Activated T-helper 1 cell treated with anti-CD3 and anti-CD28 coated beads, Interleukin-12 subunit alpha, Interleukin-12 subunit beta, Interleukin-2, Interleukin-4 antibody, amounts not matched to agents 30 ng/mL and 10 ng/mL and 1 ng/mL, durations not matched to agents 14 hours and 24 hours and 36 hours (primary cell): ENCODE measurements around the gene PAFAH2. TPM values are rescaled to one million over a fixed set of nuclear protein-coding genes. Genes with fewer than 3 reads are reported as not detected.

ENCODE experiments used
- DNase-seq: peaks from one replicate; pipeline ENCODE4 v3.0.0; 2021; ENCODE audit warnings: low spot score
- H3K27ac Mint-ChIP-seq: one replicate; pipeline ENCODE4 v1.8.0; 2021; ENCODE audit warnings: mild to moderate bottlenecking, mixed read lengths
- H3K27me3 Mint-ChIP-seq: one replicate; pipeline ENCODE4 v1.8.0; 2022; ENCODE audit warnings: mild to moderate bottlenecking, moderate library complexity, mixed read lengths; ENCODE audit not compliant: insufficient read depth
- H3K36me3 Mint-ChIP-seq: one replicate; pipeline ENCODE4 v1.8.0; 2021; ENCODE audit warnings: low read depth, mixed read lengths
- H3K4me1 Mint-ChIP-seq: one replicate; pipeline ENCODE4 v1.8.0; 2021; ENCODE audit warnings: low read depth, mixed read lengths
- H3K4me3 Mint-ChIP-seq: one replicate; pipeline ENCODE4 v1.8.0; 2021; ENCODE audit warnings: mild to moderate bottlenecking, moderate library complexity, mixed read lengths
- H3K9me3 Mint-ChIP-seq: one replicate; pipeline ENCODE4 v1.8.0; 2021; ENCODE audit warnings: mixed read lengths
- intact Hi-C: fragments of 100-400 bp; cut with micrococcal nuclease; formaldehyde crosslinking; loops from one replicate; pipeline ENCODE4 v1.15.1; 2024
- total RNA-seq: library from RNA; stranded (reverse); gene quantifications from 2 replicates; pipeline ENCODE4 v1.2.3, GENCODE V29; 2022

PAFAH2 gene
- total RNA-seq, 1 donor from 2014 or later, result 8.0 TPM

GRCh38 chr1:26027716-26028489, 30.0 kb upstream of the PAFAH2 start:
- H3K9me3 Mint-ChIP-seq, result no peaks in the 10 kb centered on the region
- DNase-seq, result no peak

GRCh38 chr1:26025517-26025916, 27.7 kb upstream of the PAFAH2 start:
- intact Hi-C loops, result no loop called here
- no peak for DNase-seq

More at GRCh38 chr1:26027716-26028489, 30.0 kb upstream of the PAFAH2 start:
- no peak overlapping the region for H3K27ac Mint-ChIP-seq
- intact Hi-C loops, result no loop called here
- no peaks in the 10 kb centered on the region for H3K36me3 Mint-ChIP-seq
- no peak overlapping the region for H3K4me3 Mint-ChIP-seq
- H3K27me3 Mint-ChIP-seq, result peaks cover 10% of the 10 kb centered on the region
- H3K4me1 Mint-ChIP-seq, result peaks cover 5% of the 10 kb centered on the region

GRCh38 chr1:26025060-26025459, 27.2 kb upstream of the PAFAH2 start:
- no peaks in the 10 kb centered on the region for H3K9me3 Mint-ChIP-seq
- intact Hi-C loops, result no loop called here
- H3K27ac Mint-ChIP-seq, result no peak overlapping the region
- no peak for DNase-seq
- H3K4me1 Mint-ChIP-seq, result peaks cover 9% of the 10 kb centered on the region
- H3K4me3 Mint-ChIP-seq, result no peak overlapping the region
- H3K27me3 Mint-ChIP-seq, result peaks cover 10% of the 10 kb centered on the region
- H3K36me3 Mint-ChIP-seq, result no peaks in the 10 kb centered on the region

More at GRCh38 chr1:26025517-26025916, 27.7 kb upstream of the PAFAH2 start:
- Mint-ChIP-seq H3K36me3 (no peaks in the 10 kb centered on the region), H3K4me1 (peaks cover 5% of the 10 kb centered on the region), H3K27ac (no peak overlapping the region), H3K27me3 (peaks cover 6% of the 10 kb centered on the region), H3K4me3 (no peak overlapping the region), H3K9me3 (no peaks in the 10 kb centered on the region)

- H3K27me3 Mint-ChIP-seq, result peaks cover 8% of the 10 kb centered on the region
- intact Hi-C loops, result no loop called here
- H3K4me1 Mint-ChIP-seq, result peaks cover 16% of the 10 kb centered on the region
- H3K9me3 Mint-ChIP-seq, result no peaks in the 10 kb centered on the region
- no peaks in the 10 kb centered on the region for H3K36me3 Mint-ChIP-seq
- no peak overlapping the region for H3K27ac Mint-ChIP-seq
- no peak overlapping the region for H3K4me3 Mint-ChIP-seq
- DNase-seq, result no peak
These were observed 26.0 kb upstream of the PAFAH2 start for GRCh38 chr1:26023826-26024225.

- H3K27ac Mint-ChIP-seq, result no peak overlapping the region
- no peak overlapping the region for H3K4me3 Mint-ChIP-seq
- H3K27me3 Mint-ChIP-seq, result peaks cover 13% of the 10 kb centered on the region
- no peaks in the 10 kb centered on the region for H3K36me3 Mint-ChIP-seq
- H3K9me3 Mint-ChIP-seq, result no peaks in the 10 kb centered on the region
- DNase-seq, result no peak
- intact Hi-C loops, result no loop called here
- peaks cover 16% of the 10 kb centered on the region for H3K4me1 Mint-ChIP-seq
These were observed 25.1 kb upstream of the PAFAH2 start for GRCh38 chr1:26023009-26023408.

GRCh38 chr1:26022404-26022779, 24.5 kb upstream of the PAFAH2 start:
- Mint-ChIP-seq H3K4me3 (no peak overlapping the region), H3K9me3 (no peaks in the 10 kb centered on the region), H3K27ac (no peak overlapping the region), H3K27me3 (peaks cover 13% of the 10 kb centered on the region), H3K36me3 (no peaks in the 10 kb centered on the region), H3K4me1 (peaks cover 11% of the 10 kb centered on the region)
- no peak for DNase-seq
- intact Hi-C loops, result no loop called here

GRCh38 chr1:26021647-26022403, 24.0 kb upstream of the PAFAH2 start, which contains the start of gene EXTL1:
EXTL1 (plus strand) TSS chr1:26021775; CDS start chr1:26022647, 872 bp downstream.
- Mint-ChIP-seq H3K4me3 (no peak within 1 kb of the TSS), H3K4me1 (peaks cover 11% of the 10 kb centered on the region), H3K36me3 (no peaks in the 10 kb centered on the region), H3K27ac (no peak within 1 kb of the TSS), H3K27me3 (peaks cover 12% of the 10 kb centered on the region), H3K9me3 (no peaks in the 10 kb centered on the region)
- intact Hi-C loops, result no loop called here
- no peak for DNase-seq

- DNase-seq, result no peak
- peaks cover 11% of the 10 kb centered on the region for H3K4me1 Mint-ChIP-seq
- H3K9me3 Mint-ChIP-seq, result no peaks in the 10 kb centered on the region
- H3K4me3 Mint-ChIP-seq, result no peak overlapping the region
- H3K36me3 Mint-ChIP-seq, result no peaks in the 10 kb centered on the region
- intact Hi-C loops, result no loop called here
- H3K27ac Mint-ChIP-seq, result no peak overlapping the region
- H3K27me3 Mint-ChIP-seq, result peaks cover 12% of the 10 kb centered on the region
These were observed 23.2 kb upstream of the PAFAH2 start for GRCh38 chr1:26020941-26021646.

- no peak for DNase-seq
- Mint-ChIP-seq H3K9me3 (no peaks in the 10 kb centered on the region), H3K4me3 (no peak overlapping the region), H3K36me3 (no peaks in the 10 kb centered on the region), H3K4me1 (peaks cover 11% of the 10 kb centered on the region), H3K27me3 (peaks cover 12% of the 10 kb centered on the region), H3K27ac (no peak overlapping the region)
- intact Hi-C loops, result no loop called here
These were observed 22.5 kb upstream of the PAFAH2 start for GRCh38 chr1:26020330-26020768.

GRCh38 chr1:26019641-26020315, 21.9 kb upstream of the PAFAH2 start:
- Mint-ChIP-seq H3K27ac (no peak overlapping the region), H3K36me3 (no peaks in the 10 kb centered on the region), H3K27me3 (peaks cover 12% of the 10 kb centered on the region), H3K4me1 (peaks cover 11% of the 10 kb centered on the region), H3K4me3 (no peak overlapping the region), H3K9me3 (no peaks in the 10 kb centered on the region)
- intact Hi-C loops, result no loop called here
- no peak for DNase-seq

GRCh38 chr1:26017606-26018005, 19.7 kb upstream of the PAFAH2 start:
- peaks cover 12% of the 10 kb centered on the region for H3K27me3 Mint-ChIP-seq
- H3K36me3 Mint-ChIP-seq, result no peaks in the 10 kb centered on the region
- intact Hi-C loops, result no loop called here
- no peak overlapping the region for H3K4me3 Mint-ChIP-seq
- DNase-seq, result no peak
- H3K9me3 Mint-ChIP-seq, result no peaks in the 10 kb centered on the region
- H3K27ac Mint-ChIP-seq, result no peak overlapping the region
- H3K4me1 Mint-ChIP-seq, result peaks cover 11% of the 10 kb centered on the region

GRCh38 chr1:26016953-26017545, 19.2 kb upstream of the PAFAH2 start:
- no peaks in the 10 kb centered on the region for H3K9me3 Mint-ChIP-seq

More at GRCh38 chr1:26016953-26017545, 19.2 kb upstream of the PAFAH2 start:
- Mint-ChIP-seq H3K27ac (no peak overlapping the region), H3K4me1 (peaks cover 11% of the 10 kb centered on the region), H3K36me3 (no peaks in the 10 kb centered on the region), H3K4me3 (no peak overlapping the region), H3K27me3 (peaks cover 12% of the 10 kb centered on the region)
- intact Hi-C loops, result no loop called here
- DNase-seq, result no peak
